SJSA1 (cell line): ENCODE measurements around the gene IFI30. TPM values are rescaled to one million over a fixed set of nuclear protein-coding genes. Genes with fewer than 3 reads are reported as not detected.

Experiments used
- DNase-seq, 2 experiments: peaks; one replicate each; pipeline ENCODE4 v3.0.0-alpha.2; 2015 to 2020; ENCODE audit warnings: low spot score in 2 of 2, low read depth in 1 of 2
- H3K27ac ChIP-seq: fragments of 250-450 bp; sonication (Bioruptor Pico); 2 replicates; pipeline ENCODE4 v1.5.1; 2020; ENCODE audit warnings: mild to moderate bottlenecking, moderate library complexity
- H3K27me3 ChIP-seq: fragments of 250-450 bp; sonication (Bioruptor Pico); replicated peaks from 2 replicates; pipeline ENCODE4 v1.5.1; 2020; ENCODE audit warnings: mild to moderate bottlenecking, moderate library complexity
- H3K36me3 ChIP-seq: fragments of 250-450 bp; sonication (Bioruptor Pico); 2 replicates; pipeline ENCODE4 v1.5.1; 2020; ENCODE audit warnings: mild to moderate bottlenecking
- H3K4me1 ChIP-seq: fragments of 250-450 bp; sonication (Bioruptor Pico); replicated peaks from 2 replicates; pipeline ENCODE4 v1.6.1; 2021; ENCODE audit warnings: mild to moderate bottlenecking
- H3K4me3 ChIP-seq: fragments of 250-450 bp; sonication (Bioruptor Pico); 2 replicates; pipeline ENCODE4 v1.5.1; 2020; ENCODE audit warnings: mild to moderate bottlenecking
- H3K9me3 ChIP-seq: fragments of 250-450 bp; sonication (Bioruptor Pico); replicated peaks from 2 replicates; pipeline ENCODE4 v1.5.1; 2020; ENCODE audit warnings: mild to moderate bottlenecking
- total RNA-seq: library from RNA; depleted of rRNA; stranded (reverse); fragments of >200 nt; shearing (Covaris generic); gene quantifications from 2 replicates; pipeline ENCODE4 v1.2.3, GENCODE V29; 2014

Gene IFI30
- total RNA-seq, 1 experiment from 2014 or later = 2.7 TPM

DNA sequence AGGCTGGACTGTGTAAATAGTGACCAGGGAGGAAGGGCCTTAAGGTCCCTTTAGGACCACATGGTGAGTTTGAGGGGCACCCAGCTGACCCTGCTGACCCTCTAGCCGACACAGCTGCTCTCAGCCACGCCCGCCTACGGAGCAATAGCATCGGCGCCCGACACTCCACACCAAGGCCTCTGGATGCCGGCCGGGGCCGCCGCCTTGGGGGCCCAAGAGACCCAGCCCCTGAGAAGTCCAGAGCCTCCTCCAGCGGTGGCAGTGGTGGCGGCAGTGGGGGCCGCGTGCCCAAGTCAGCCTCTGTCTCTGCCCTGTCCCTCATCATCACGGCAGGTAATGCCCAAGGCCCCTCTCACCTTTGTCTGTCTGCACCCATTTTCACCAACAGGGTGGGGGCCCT lies 29.3 kb upstream of the IFI30 start:
- H3K4me1 ChIP-seq = no peaks in the 10 kb centered on the region
- H3K27ac ChIP-seq = no peak overlapping the region
- no peak overlapping the region for H3K4me3 ChIP-seq
- no peaks in the 10 kb centered on the region for H3K27me3 ChIP-seq
- no peak for DNase-seq
- peaks cover 28% of the 10 kb centered on the region for H3K36me3 ChIP-seq
- no peaks in the 10 kb centered on the region for H3K9me3 ChIP-seq

DNA sequence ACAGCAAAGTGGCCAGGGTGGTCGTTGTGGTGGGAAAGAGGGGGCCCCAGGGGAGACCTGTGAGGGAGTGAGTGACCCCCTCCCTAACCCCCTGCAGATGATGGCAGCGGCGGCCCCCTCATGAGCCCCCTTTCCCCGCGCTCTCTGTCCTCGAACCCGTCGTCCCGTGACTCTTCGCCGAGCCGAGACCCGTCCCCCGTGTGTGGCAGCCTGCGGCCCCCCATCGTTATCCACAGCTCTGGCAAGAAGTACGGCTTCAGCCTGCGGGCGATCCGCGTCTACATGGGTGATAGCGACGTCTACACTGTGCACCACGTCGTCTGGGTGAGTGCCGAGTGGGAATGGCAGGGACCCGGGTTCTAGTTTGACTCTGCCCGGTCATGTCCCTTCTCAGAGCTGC lies 28.7 kb upstream of the IFI30 start:
- Histone ChIP-seq H3K9me3 (no peaks in the 10 kb centered on the region), H3K27ac (no peak overlapping the region), H3K4me3 (no peak overlapping the region), H3K27me3 (no peaks in the 10 kb centered on the region), H3K36me3 (peaks cover 28% of the 10 kb centered on the region), H3K4me1 (no peaks in the 10 kb centered on the region)
- no peak for DNase-seq

DNA sequence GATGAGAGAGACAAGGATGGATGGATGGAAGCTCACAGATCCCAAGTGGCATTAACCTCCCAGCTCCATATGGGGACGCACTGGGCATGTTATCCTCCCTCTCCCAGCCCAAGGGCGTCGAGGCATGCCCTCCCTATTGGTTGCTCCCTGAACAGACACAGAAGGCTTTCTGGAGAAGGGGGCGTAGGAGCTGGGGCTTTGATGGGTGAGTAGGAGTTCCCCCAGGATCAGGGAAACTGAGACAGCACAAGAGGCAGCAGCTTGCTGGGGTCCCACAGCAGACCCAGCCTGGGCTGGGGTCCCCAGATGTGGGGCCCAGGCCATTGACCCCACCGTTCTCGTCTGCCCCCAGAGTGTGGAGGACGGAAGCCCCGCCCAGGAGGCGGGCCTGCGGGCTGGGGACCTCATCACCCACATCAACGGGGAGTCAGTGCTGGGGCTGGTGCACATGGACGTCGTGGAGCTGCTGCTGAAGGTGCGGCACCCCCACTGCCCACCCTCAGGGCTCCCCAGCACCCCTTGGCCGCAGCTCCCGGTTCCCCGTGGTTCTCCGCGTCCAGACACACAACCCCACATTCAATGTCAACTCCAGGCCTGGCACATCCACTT lies 28.1 kb upstream of the IFI30 start:
- peaks cover 24% of the 10 kb centered on the region for H3K36me3 ChIP-seq

DNA sequence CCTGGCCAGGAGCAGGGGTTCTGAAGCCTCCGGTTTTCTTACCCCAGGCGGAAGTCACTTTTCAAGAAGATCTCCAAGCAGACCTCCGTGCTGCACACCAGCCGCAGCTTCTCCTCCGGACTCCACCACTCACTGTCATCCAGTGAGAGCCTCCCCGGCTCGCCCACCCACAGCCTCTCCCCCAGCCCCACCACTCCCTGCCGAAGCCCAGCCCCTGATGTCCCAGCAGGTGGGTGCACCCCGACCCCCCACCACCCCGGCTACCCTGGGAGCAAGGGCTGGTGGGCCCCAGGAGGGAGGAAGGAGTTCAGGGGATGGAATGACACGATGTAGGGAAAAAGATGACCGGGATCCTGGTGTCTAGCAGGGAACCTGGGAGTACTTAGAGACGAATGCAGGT lies 26.2 kb upstream of the IFI30 start:
- no peaks in the 10 kb centered on the region for H3K27me3 ChIP-seq
- H3K36me3 ChIP-seq = peaks cover 14% of the 10 kb centered on the region
- H3K4me1 ChIP-seq = peaks cover 7% of the 10 kb centered on the region
- no peaks in the 10 kb centered on the region for H3K9me3 ChIP-seq
- H3K27ac ChIP-seq = no peak overlapping the region
- no peak overlapping the region for H3K4me3 ChIP-seq
- DNase-seq = no peak

More for the DNA sequence above, 28.1 kb upstream of the IFI30 start:
- no peak for DNase-seq
- no peak overlapping the region for H3K4me3 ChIP-seq
- no peak overlapping the region for H3K27ac ChIP-seq
- no peaks in the 10 kb centered on the region for H3K9me3 ChIP-seq
- H3K27me3 ChIP-seq = no peaks in the 10 kb centered on the region
- H3K4me1 ChIP-seq = no peaks in the 10 kb centered on the region

DNA sequence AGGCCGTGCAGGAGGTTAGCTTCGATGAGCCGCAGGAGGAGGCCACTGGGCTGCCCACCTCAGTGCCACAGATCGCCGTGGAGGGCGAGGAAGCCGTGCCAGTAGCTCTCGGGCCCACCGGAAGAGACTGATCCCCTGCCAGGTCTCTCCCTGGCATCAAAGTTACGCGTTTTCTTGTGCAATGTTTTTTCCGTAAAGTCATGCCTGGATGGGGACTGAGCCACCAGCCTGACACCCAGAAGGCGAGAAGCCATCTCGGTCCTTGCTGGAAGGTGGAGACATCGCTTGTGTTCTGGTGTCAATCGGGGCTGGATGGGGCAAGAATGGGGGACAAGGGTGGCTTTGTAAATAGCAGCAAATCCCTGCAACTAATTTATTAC lies 24.0 kb upstream of the IFI30 start:
- Histone ChIP-seq H3K4me3 (no peak overlapping the region), H3K4me1 (peaks cover 15% of the 10 kb centered on the region), H3K9me3 (no peaks in the 10 kb centered on the region), H3K27me3 (no peaks in the 10 kb centered on the region), H3K27ac (no peak overlapping the region), H3K36me3 (peaks cover 13% of the 10 kb centered on the region)
- no peak for DNase-seq

DNA sequence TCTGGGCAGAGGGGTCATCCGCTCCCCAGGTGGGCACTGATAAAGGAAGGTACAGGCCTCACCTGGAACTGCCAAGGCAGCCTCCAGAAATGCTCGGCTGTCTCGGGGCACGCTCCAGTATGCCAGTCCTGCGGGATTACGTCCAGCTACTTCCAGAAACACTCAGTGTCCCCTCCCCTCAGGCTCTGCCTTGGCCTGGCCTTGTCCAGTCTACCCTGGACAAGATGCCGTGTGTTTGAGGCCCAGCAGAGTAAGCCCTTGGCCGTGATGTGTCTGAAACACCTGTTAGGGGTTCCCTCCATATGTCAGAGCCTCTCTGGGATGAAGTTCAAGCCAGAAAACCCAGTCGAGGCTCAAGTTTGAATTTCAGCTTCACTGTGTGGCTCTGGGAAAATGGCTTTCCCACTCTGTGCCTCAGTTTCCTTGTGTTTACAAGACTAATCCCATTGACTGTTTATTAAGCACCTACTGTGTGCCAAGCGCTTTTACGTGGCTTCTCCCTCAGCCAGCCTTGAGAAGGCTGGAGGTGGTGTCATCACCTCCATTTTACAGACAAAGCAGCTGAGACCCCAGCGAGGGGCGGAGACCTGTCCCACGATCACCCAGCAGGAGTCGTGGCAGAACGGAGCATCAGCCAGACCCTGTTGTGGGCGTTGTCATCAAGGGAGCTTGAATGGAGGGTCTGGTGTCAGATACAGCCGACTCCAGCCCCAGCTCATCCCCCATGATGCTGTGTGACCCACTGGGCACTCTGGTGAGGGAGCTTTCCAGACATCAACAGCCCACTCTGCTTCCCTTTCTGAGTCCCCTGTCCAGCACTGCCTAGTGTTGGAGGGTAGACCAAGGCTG lies 22.6 kb upstream of the IFI30 start:
- Histone ChIP-seq H3K36me3 (peaks cover 11% of the 10 kb centered on the region), H3K27ac (no peak overlapping the region)

DNA sequence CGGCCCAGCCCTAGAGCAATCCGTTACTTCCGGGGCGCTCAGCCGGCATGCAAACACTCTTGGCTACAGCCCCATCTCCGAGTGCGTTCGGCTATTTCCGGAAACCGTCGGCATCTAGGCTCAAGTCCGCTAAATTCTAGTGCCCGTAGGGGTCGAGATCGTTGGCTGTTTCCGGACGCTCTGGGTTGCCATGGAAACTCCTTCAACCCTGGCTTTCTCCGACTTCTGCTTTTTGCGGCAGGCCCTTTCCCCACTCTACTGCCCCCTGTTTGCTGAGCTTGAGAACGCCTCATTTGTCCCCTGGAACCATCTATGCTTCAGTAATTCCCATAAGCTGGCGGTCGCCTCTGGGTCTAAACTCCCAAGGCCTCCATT lies 21.2 kb upstream of the IFI30 start:
- Histone ChIP-seq H3K27me3 (no peaks in the 10 kb centered on the region), H3K4me3 (peak overlapping the region; percentile 87), H3K36me3 (peaks cover 25% of the 10 kb centered on the region), H3K27ac (peak overlapping the region; percentile 72), H3K4me1 (peaks cover 15% of the 10 kb centered on the region), H3K9me3 (no peaks in the 10 kb centered on the region)
- peak; percentile 98 for DNase-seq

More for the DNA sequence above, 22.6 kb upstream of the IFI30 start:
- no peaks in the 10 kb centered on the region for H3K27me3 ChIP-seq
- H3K4me3 ChIP-seq = no peak overlapping the region
- no peak for DNase-seq
- H3K9me3 ChIP-seq = no peaks in the 10 kb centered on the region
- H3K4me1 ChIP-seq = peaks cover 15% of the 10 kb centered on the region

DNA sequence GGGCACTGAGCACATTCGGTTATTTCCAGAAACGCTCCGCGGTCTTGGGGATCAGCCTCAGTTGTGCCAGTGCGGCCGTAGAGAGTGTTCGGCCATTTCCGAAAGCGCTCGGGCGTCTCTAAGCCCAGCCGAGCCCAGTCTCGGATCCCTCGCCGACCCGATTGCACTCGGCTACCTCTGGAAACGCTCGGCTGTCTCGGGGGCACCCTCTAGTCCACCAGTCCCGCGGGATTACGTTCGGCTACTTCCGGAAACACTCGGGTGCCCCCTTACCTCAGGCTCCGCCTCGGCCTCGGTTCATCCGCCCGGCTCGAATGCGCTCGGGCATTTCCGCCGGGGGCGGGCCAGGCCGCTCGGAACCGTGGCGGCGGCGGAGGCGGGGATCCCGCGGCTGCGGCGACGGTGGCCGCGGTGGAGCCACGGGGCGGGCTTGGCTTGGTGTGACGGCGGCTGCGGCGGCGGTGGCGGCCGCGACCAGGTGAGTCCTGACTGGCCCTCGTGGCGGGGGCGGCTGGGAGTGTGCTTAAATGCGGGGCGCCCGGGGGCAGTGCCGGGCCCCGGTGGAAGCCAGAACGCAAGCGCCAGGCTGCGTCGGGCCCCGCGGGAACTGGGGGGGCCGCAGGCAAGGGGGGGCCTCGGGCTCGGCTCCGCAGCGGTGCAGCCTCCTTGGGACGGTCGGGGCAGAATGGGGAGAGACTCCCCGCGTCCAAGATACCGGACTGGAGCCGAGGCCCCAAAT lies 20.6 kb upstream of the IFI30 start, which contains the start of gene PIK3R2:
Gene PIK3R2 (plus strand): TSS at position 347 of the 739 bp plus-strand sequence. CDS start 2,717 bp downstream, outside the sequence.
- Histone ChIP-seq H3K27ac (peak within 1 kb of the TSS; percentile 72), H3K4me3 (peak within 1 kb of the TSS; percentile 87), H3K36me3 (peaks cover 25% of the 10 kb centered on the region), H3K4me1 (peaks cover 15% of the 10 kb centered on the region), H3K9me3 (no peaks in the 10 kb centered on the region), H3K27me3 (no peaks in the 10 kb centered on the region)
- DNase-seq = peak; percentile 99

DNA sequence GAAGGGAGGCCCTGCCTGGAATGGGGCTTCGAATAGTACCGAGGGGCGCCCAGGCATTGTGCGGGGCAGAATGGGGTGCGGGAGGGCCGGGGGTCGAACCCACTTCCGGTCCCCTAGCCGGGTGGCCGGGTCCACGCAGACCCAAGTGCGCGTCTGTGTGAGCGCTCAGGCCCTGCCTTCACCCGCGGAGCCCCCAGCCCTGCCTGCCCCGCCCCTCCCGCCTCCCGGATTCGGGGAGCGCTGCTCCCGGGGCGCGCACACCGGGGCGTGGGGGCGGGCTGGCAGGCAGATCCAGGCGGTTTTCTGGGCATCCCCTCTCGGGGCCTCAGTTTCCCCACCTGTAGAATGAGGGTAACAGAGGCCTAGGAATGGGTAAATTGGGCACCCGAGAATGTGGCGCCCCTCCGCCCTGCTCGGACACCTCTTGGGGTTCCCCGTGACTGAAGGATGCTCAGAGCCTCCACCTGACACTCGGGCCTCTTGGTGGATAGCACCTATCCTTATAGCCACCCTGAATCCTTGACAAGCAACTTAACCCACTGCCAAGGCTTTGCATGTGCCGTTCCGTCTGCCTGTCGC lies 20.0 kb upstream of the IFI30 start:
- H3K27me3 ChIP-seq = no peaks in the 10 kb centered on the region
- H3K4me3 ChIP-seq = peak overlapping the region; percentile 87
- peaks cover 25% of the 10 kb centered on the region for H3K36me3 ChIP-seq
- no peaks in the 10 kb centered on the region for H3K9me3 ChIP-seq
- H3K27ac ChIP-seq = peak overlapping the region; percentile 72
- H3K4me1 ChIP-seq = peaks cover 15% of the 10 kb centered on the region
- DNase-seq = no peak

DNA sequence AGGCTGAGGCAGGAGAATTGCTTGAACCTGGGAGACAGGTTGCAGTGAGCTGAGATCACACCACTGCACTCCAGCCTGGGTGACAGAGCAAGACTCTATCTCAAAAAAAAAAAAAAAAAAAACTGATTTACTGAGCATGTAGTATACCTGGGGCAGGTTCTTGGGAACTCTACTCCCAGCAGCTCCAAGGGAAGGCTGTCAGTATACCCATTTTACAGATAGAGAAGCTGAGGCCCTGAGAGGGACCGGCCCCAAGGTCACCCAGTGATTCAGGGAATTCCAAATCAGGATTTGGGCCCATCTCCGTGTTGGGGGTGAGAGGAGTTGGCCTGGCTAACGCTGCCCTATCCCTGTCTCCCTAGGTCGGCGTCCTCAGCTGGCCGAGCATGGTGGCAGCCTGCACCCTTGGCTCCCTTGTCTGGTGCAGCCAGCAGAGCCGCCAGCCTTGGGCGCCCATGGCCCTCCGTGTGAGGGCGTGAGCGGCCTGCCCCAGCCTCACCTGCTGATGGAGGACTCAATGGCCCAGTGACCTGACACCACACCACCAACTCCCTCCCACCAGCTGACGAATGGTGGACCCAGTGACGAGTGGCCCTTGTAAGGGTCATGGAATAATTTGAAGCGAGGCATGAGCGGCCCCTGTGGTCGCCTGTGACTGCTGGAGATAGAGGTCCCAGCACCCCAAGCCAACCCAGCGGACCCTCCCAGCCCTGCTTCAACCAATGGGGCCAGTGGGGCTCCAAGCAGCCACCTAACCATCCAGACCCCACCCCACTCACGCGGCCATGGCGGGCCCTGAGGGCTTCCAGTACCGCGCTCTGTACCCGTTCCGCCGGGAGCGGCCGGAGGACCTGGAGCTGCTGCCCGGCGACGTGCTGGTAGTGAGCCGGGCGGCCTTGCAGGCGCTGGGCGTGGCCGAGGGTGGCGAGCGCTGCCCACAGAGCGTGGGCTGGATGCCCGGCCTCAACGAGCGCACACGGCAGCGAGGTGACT lies 18.2 kb upstream of the IFI30 start:
- Histone ChIP-seq H3K4me1 (peaks cover 15% of the 10 kb centered on the region), H3K4me3 (no peak overlapping the region), H3K36me3 (peaks cover 29% of the 10 kb centered on the region), H3K27ac (no peak overlapping the region), H3K27me3 (no peaks in the 10 kb centered on the region), H3K9me3 (no peaks in the 10 kb centered on the region)
- no peak for DNase-seq

DNA sequence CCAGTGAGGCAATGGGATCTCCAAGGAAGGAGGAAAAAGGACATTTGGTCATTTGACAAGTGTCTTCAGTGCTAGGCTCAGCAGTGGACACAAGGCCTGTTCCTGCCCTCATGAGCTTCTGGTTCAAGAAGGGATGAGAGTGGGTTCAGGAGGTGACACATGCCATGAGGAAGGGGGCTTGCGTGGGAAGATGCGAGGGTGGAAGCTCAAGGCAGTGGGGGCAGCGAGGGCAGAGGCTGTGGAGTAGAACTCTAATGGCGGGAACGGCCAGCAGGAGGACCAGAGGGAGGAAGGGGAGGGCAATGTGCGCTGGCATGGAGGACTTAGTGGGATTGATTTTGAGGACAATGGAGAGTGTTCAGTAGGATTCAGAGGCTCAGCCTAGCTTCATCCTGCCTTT lies 17.3 kb upstream of the IFI30 start:
- Histone ChIP-seq H3K27me3 (no peaks in the 10 kb centered on the region), H3K4me3 (no peak overlapping the region), H3K4me1 (peaks cover 20% of the 10 kb centered on the region), H3K36me3 (peaks cover 35% of the 10 kb centered on the region), H3K9me3 (no peaks in the 10 kb centered on the region), H3K27ac (no peak overlapping the region)
- DNase-seq = no peak

DNA sequence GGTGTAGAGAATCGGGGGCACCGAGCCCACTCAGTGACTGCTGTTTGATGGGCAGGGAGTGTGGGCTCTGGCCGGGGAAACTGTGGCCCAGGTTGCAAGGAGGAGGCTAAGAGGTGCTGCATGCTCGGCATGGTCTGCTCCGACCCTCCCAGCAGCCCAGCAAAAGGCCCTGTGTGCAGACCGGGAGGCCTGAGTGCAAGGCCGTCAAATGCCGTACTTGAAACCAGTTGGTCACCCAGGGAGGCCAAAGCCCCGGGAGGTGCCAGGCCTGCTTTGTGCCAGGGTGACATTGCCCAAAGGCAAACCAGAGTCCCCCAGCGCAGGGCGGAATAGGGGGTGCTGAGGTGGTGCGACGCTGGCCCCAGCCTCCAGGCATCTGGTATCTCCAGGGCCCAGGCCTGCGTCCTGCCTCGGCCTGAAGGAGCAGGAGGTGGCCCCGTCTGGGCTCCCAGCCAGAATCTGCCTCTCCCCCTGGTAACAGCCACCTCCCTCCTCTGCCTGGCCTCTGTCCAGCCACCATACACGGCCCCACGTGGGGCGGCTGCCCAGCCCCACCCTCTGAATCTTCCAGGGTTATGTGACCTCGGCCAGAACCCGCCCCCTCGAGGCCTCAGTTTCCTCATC lies 16.7 kb upstream of the IFI30 start:
- Histone ChIP-seq H3K4me3 (no peak overlapping the region), H3K27ac (no peak overlapping the region), H3K4me1 (peaks cover 14% of the 10 kb centered on the region), H3K9me3 (no peaks in the 10 kb centered on the region), H3K27me3 (no peaks in the 10 kb centered on the region), H3K36me3 (peaks cover 40% of the 10 kb centered on the region)
- no peak for DNase-seq
